K562 treated with DMSO at 1 percent for 4 hours (cell line): Measurements from ENCODE around the gene GNPNAT1. TPM values are rescaled to one million over a fixed set of nuclear protein-coding genes. Genes with fewer than 3 reads are reported as not detected.

Source experiments
- total RNA-seq: library from RNA; unstranded; fragments of 300-600 nt; gene quantifications from 2 replicates; pipeline ENCODE4 v1.2.3, GENCODE V29; 2022; ENCODE audit not compliant: insufficient read depth

Gene GNPNAT1
- total RNA-seq: 5.4 and 8.7 TPM in 2 replicates

DNA sequence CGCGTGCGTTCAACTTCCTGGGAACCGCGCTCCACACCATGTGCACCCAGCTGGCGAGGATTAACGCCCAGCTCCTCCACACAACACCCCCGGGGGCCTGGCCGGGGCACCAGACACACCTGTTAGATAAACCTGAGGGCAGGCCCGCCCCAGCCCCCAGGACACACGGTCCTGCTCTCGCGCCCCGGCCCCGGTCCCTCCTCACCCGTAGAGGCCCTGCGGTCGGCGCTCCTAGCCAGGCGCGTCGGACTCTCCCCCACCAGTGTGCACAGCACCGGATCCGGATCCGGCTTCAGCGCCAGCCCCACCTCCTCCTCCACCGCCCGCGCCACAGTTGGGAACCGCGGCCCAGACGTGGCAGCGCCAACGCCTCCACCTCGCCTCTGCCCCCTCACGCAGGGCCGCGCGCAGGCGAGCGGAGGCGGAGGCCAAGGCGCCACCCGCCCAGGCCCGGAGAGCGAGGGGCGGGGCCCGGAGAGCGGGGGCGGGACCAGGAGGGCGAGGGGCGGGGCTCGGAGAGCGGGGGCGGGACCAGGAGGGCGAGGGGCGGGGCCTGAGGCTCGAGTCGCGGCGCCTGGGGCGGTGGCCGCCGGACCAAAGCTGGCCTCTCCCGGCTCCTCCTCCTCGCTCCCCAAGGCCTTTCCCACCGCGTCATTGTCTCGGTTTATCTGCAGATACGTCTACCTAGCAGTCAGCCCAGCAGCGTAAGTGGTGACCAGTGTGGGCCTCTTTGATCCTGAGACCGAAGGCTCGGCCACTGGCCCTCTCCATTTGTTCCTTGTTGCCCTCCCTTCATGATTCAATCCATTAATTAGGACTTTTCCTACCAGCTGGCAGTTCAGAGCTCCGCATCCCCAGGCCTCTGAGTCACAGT lies at the start of gene GNPNAT1:
GNPNAT1 (minus strand) TSS at position 385 of the 874 bp plus-strand sequence. CDS start 6,957 bp downstream, outside the sequence.

DNA sequence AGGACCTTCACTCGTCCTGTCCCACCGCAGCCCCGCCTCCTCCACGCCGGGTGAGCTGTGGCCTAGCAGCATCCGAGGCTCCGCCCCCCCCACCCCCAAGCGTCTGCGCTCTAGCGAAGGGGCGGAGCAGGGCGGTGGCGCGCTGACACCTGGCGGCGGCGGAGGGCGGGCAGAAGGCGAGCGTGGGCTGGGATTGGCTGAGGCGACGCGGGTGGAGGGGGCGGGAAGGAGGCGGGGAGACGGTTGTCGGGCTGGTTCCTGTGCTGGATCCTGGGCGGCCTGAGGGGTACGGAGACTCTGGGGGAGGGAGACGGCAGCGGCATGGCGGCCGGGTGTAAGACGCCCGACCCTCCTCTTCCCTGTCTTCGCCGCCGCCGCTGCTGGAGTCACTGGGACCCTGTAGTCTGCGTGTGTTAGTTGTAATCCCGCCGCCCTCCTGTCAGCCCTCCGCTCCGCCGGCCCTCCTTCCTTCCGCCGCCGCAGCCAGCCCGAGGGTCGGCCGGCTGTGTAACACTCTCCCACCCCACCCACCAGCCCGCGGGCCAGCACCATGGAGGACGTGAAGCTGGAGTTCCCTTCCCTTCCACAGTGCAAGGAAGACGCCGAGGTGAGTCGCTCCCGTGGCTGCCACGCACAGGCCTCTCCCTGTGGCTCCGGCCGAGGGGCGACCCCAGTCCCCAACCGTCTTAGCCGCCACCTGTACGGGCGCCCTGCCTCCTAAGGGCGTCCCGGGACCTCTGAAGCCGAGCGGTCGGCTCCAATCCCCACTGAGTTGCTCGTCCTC lies 61.3 kb downstream of the GNPNAT1 start, which contains the start of gene STYX:
STYX (plus strand) TSS at position 242 of the 784 bp plus-strand sequence; CDS start at position 551, 309 bp downstream.

Other genes with a start within 250 kb of the GNPNAT1 start
- 2.3 and 3.4 TPM in 2 replicates for gene TXNDC16, start 239.1 kb downstream of the GNPNAT1 start, total RNA-seq
- gene GPR137C, start 238.8 kb downstream of the GNPNAT1 start, total RNA-seq: not detected in 2 replicates
- gene ERO1A, start 96.0 kb downstream of the GNPNAT1 start, total RNA-seq: 15.7 and 19.1 TPM in 2 replicates
- gene PSMC6, start 84.4 kb downstream of the GNPNAT1 start, total RNA-seq: 54.0 and 54.7 TPM in 2 replicates
- gene STYX, start 61.4 kb downstream of the GNPNAT1 start, total RNA-seq: 2.7 and 3.9 TPM in 2 replicates
- gene FERMT2, start 159.4 kb upstream of the GNPNAT1 start, total RNA-seq: 2.2 and 4.4 TPM in 2 replicates